ENCODE results near the gene CCT5. TPM values are rescaled to one million over a fixed set of nuclear protein-coding genes. Genes with fewer than 3 reads are reported as not detected.
"Not testable (repeated sequence)": the region's sequence is repeated elsewhere in the genome, so short reads cannot be mapped to it uniquely, and the experiment has no call there.

The CCT5 gene
- total RNA-seq, 1 donor from 2014 or later, result 66.1 TPM

DNA sequence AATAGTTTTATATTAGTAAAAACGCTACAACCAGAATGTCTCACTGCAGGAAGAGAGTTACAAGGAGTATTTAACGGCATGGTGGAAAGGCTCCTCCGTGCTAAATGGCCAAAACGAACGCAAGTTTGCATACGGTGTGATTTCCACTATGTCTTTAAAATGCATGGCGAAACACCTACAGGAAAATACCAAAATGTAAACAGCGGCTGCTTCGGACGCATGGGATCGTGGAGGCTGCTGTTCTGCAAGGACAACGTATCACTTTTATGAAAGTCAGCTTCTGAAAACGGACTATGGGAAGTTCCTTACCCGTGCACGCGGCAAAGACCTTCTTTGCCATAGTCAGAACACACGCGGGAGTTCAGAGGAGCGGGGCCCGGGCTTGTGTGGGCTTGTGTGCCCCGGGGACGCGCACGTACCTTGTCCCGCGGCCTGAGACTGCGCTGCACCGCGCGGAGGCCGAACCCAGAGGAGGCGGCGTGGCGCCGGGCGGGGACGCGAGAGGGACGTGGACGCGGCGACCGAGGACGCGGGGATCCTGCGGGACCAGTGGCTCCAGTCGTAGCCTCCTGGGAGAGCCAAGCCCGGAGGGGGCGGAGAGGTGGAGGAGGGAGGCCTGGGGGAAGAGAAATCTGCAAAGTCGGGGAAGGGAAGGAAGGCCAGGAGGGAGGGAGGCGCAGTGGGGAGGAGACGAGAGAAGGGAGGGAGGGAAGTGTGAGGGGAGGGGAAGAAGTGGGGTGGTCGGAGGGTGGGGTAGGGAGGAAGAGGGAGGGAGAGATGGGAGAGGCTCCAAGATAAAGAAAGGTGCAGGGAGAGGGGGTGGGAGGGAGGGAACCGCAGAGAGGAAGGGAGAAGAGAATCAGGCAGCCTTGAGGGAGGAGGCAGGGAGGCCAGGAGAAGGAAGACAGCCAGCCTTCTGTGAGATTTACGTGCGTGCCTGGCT lies 57.4 kb downstream of the CCT5 start, which contains the start of gene CMBL:
TSS of gene CMBL (minus strand) at position 697 of the 943 bp plus-strand sequence. CDS start 17,140 bp downstream, outside the sequence.
- Histone ChIP-seq H3K27me3 (no peaks in the 10 kb centered on the region), H3K4me3 (peak within 1 kb of the TSS; percentile 75 to 93), H3K36me3 (no peaks in the 10 kb centered on the region), H3K4me1 (peaks cover 0 to 11% of the 10 kb centered on the region in 2 donors), H3K9me3 (no peaks in the 10 kb centered on the region), H3K27ac (peak within 1 kb of the TSS; percentile 86 to 91)
- peak in 1 of 2 donors; percentile 74 for DNase-seq (ENCODE audit: low spot score in 2 of 2)
- intact Hi-C loops (cut with DNase I), result loop anchor here (1.0 kb wide), 1 partner anchor 23 kb away; no protein-coding TSS in a partner anchor
- TF ChIP-seq, protein P1, sequence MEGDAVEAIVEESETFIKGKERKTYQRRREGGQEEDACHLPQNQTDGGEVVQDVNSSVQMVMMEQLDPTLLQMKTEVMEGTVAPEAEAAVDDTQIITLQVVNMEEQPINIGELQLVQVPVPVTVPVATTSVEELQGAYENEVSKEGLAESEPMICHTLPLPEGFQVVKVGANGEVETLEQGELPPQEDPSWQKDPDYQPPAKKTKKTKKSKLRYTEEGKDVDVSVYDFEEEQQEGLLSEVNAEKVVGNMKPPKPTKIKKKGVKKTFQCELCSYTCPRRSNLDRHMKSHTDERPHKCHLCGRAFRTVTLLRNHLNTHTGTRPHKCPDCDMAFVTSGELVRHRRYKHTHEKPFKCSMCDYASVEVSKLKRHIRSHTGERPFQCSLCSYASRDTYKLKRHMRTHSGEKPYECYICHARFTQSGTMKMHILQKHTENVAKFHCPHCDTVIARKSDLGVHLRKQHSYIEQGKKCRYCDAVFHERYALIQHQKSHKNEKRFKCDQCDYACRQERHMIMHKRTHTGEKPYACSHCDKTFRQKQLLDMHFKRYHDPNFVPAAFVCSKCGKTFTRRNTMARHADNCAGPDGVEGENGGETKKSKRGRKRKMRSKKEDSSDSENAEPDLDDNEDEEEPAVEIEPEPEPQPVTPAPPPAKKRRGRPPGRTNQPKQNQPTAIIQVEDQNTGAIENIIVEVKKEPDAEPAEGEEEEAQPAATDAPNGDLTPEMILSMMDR (IDR thresholded peaks at IDR 0.05), result no peak

DNA sequence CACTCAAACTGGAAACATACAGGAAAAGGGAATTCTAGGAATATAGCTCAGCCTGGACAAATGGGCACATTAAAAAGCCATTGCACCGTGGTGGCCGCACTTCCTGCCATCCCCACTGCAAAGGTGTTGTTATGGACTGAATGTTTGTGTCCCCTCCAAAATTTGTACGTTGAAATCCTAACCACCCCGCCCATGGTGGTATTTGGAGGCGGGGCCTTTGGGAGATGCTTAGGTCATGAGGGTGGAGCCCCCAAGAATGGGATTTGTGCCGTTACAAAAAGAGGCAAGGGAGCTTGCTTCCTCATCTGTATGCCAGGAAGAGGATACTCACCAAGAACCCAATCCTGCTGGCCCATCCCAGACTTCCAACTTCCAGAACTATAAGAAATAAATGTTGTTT lies 58.8 kb downstream of the CCT5 start:
- TF ChIP-seq, protein P1 (IDR thresholded peaks at IDR 0.05), result no peak
- H3K4me1 ChIP-seq, result peaks cover 0 to 11% of the 10 kb centered on the region in 2 donors
- H3K36me3 ChIP-seq, result no peaks in the 10 kb centered on the region
- intact Hi-C loops (cut with DNase I), result no loop called here
- no peak overlapping the region for H3K4me3 ChIP-seq
- H3K27ac ChIP-seq, result no peak overlapping the region
- H3K9me3 ChIP-seq, result no peaks in the 10 kb centered on the region
- H3K27me3 ChIP-seq, result no peaks in the 10 kb centered on the region
- no peak for DNase-seq (ENCODE audit: low spot score in 2 of 2)

DNA sequence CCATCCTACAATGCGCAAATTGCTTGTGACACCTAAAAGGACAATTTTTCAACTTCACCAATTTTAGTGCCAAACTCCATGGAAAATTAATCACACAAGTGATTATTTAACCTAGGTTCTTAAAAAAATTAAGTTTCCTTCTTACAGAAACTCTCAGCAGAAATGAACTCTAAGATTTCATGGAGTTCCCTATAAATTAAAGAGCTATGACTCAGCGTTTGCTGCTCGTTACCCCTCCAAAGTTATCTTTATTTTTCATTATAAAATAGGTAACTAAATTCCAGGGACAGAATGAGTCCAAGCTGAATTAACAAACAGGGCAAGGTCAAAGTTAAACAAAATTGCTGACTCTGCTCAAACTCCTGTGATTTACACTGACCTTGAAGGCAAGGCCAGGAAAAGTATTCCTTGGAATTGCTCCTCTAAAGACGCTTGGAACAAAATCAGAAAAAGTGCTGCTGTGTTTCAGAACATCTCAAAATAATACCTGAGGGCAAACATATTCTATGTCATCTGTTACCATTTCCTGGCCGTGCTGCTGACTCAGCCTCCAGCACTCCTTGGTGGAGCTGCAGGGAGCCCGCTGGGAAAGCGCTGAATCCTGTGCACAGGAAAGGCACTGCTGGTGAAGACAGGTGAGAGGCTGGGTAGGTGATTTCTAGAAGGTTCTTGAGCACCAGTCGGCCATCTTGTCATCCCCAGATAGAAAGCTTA lies 60.1 kb downstream of the CCT5 start:
- Histone ChIP-seq H3K27me3 (no peaks in the 10 kb centered on the region), H3K4me3 (no peak overlapping the region)
- intact Hi-C loops (cut with DNase I), result no loop called here

DNA sequence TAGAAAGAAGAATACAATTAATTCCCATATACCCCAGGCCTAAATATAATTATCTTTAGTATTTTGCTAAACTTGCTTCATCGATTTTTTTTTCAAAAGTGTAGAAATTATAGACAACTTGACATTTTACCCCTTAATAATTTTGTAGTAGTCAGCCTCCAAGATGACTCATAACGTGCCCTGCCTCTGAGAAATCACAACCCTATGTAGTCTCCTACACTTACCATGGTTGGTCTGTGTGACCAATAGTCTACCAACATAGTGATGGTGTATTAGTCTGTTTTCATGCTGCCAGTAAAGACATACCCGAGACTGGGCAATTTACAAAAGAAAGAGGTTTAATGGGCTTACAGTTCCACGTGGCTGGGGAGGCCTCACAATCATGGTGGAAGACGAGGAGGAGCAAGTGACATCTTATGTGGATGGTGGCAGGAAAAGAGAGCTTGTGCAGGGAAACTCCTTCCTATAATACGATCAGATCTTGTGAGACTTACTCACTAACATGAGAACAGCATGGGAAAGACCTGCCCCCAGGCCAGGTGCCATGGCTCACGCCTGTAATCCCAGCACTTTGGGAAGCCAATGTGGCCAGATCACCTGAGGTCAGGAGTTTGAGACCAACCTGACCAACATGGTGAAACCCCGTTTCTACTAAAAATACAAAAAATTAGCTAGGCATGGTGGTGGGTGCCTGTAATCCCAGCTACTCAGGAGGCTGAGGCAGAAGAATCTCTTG lies 60.9 kb downstream of the CCT5 start:
- intact Hi-C loops (cut with DNase I); H3K9me3 ChIP-seq; H3K4me3 ChIP-seq; H3K27ac ChIP-seq; H3K36me3 ChIP-seq; H3K27me3 ChIP-seq; DNase-seq (ENCODE audit: low spot score in 2 of 2): not testable (repeated sequence)
- peaks cover 0 to 11% of the 10 kb centered on the region in 2 donors for H3K4me1 ChIP-seq

More for the DNA sequence above, 60.1 kb downstream of the CCT5 start:
- TF ChIP-seq, protein P1 (IDR thresholded peaks at IDR 0.05), result no peak
- Histone ChIP-seq H3K36me3 (no peaks in the 10 kb centered on the region), H3K9me3 (no peaks in the 10 kb centered on the region), H3K27ac (no peak overlapping the region), H3K4me1 (peaks cover 0 to 11% of the 10 kb centered on the region in 2 donors)
- DNase-seq (ENCODE audit: low spot score in 2 of 2), result no peak

DNA sequence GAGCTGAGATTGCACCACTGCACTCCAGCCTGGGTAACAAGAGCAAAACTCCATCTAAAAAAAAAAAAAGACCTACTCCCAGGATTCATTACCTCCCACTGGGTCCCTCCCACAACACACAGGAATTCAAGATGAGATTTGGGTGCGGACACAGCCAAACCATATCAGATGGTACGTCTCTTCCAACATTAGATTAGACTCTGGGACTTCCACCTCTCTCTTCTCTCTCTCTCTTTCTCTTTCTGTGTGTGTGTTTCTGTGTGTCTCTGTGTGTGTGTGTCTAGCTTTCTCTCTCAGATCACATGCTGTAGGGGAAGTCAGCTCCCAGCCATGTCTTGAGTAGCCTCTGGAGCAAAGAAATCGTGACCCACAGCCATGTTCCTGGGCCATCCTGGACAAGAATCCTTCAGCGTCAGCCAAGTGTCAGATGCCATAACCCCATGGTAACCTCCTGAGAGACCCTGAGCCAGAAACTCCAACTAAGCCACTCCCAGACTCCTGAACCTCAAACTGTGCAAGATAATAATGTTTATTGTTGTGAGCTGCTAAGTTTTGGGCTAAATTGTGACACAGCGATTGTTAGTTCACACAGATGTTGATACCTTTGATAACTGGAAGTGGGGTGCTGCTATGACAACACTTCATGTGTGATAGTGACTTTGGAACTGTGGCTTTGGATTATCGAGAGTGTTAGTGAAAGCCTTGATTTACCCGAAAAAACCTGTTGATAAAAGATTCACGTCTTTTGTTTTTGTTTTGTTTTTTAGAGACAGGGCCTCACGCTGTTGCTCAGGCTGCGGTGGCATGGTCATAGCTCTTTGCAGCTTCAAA lies 61.7 kb downstream of the CCT5 start:
- Histone ChIP-seq H3K36me3 (no peaks in the 10 kb centered on the region), H3K4me1 (peaks cover 0 to 6% of the 10 kb centered on the region in 2 donors), H3K4me3 (no peak overlapping the region), H3K27me3 (no peaks in the 10 kb centered on the region), H3K27ac (no peak overlapping the region), H3K9me3 (no peaks in the 10 kb centered on the region)
- intact Hi-C loops (cut with DNase I), result no loop called here
- TF ChIP-seq, protein P1 (IDR thresholded peaks at IDR 0.05), result no peak
- no peak for DNase-seq (ENCODE audit: low spot score in 2 of 2)

All from ascending aorta (tissue), 2 donors.